GM21381 (cell line): Measurements from ENCODE around the gene WIPF1.

Experiments
- ATAC-seq: cut with Tn5 transposase; IDR thresholded peaks from one replicate; pipeline ENCODE4 v1.9.1; 2021; ENCODE audit warnings: mild to moderate bottlenecking, moderate library complexity; ENCODE audit not compliant: unreplicated experiment

Gene WIPF1

GRCh38 chr2:174545240-174545639 is 52.4 kb downstream of the WIPF1 start:
- no peak for ATAC-seq

GRCh38 chr2:174544802-174545201 is 52.8 kb downstream of the WIPF1 start:
- no peak for ATAC-seq

DNA sequence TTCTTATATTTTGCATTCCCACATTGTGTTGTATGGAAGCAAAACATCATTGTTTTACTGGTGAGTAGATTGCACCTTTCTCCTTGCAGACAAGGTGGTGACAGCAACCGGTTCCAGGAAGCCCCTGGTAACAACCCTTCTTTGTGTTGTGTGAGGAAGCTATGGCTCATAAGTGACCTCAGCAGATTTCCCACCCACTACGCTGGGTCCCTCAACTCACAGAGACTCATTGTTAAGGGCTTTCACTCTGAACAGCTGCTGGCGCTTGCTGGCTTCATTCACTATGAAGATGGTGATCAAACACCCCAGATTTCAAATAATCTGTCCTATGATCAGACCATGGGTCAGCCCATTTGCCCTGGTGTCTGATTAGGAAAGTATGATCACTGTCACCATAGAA is 53.4 kb downstream of the WIPF1 start:
- no peak for ATAC-seq

- no peak for ATAC-seq
Observed at GRCh38 chr2:174540893-174541292, 56.7 kb downstream of the WIPF1 start.

- no peak for ATAC-seq
Observed at GRCh38 chr2:174535757-174536703, 61.6 kb downstream of the WIPF1 start.

DNA sequence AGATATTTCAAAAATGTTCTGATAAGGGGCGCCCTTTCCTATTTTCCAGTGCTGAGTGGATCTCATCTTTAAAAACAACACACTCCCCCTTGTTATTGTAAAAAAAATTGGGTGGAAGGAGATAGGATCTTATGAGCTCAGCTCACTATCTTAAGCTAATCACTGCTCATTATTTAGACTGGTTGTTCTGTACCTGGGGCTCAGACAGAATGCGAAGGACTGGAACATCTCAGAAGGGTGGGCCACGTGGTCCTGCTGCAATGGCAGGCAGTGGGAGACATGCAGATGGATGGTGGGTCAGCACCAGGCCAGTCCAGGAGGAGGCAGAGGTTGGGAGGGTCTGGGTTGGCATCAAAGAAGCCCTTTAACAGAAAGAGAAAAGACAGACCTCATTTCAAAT is 62.5 kb downstream of the WIPF1 start:
- ATAC-seq: no peak

- ATAC-seq: no peak
Observed at GRCh38 chr2:174529916-174530315, 67.7 kb downstream of the WIPF1 start.

- ATAC-seq: no peak
Observed at GRCh38 chr2:174527959-174528358, 69.6 kb downstream of the WIPF1 start.

GRCh38 chr2:174527101-174527721 is 70.4 kb downstream of the WIPF1 start:
- no peak for ATAC-seq

- no peak for ATAC-seq
Observed at GRCh38 chr2:174524527-174524926, 73.1 kb downstream of the WIPF1 start.

DNA sequence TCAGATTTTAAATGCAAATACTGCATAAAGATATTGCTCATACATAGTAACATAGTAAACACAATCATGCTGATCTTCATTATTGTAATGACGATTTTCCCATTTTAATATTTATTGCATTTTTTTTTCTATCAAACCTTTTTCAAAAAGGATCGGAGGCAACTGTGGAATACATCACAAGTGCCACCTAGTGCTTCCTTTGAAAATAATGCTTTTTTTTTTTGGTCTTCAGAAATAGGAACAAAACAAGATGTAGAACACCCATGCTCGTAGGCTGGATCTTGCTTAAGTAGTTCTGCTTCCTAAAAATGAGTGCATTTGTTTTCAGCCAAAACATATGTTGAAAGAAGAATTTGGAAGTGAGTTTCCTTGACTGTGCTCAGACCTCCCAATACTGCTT is 75.1 kb downstream of the WIPF1 start:
- no peak for ATAC-seq

DNA sequence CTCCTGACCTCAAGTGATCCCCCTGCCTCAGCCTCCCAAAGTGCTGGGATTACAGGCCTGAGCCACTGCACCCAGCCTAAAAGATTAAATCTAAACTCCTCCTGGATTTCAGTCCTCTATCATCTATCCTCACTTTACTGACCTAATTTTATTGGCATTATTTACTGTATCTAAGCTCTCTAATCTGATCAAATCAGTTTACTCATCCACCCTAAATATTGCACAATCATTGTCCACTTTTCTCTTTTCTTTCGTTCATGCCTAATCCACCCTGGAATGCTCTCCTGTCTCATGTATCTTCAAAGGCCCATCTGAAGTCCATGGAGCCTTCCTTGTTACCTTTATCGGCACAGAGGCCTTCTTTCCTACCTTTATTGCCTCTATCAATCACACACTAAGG is 79.2 kb downstream of the WIPF1 start:
- ATAC-seq: no peak

DNA sequence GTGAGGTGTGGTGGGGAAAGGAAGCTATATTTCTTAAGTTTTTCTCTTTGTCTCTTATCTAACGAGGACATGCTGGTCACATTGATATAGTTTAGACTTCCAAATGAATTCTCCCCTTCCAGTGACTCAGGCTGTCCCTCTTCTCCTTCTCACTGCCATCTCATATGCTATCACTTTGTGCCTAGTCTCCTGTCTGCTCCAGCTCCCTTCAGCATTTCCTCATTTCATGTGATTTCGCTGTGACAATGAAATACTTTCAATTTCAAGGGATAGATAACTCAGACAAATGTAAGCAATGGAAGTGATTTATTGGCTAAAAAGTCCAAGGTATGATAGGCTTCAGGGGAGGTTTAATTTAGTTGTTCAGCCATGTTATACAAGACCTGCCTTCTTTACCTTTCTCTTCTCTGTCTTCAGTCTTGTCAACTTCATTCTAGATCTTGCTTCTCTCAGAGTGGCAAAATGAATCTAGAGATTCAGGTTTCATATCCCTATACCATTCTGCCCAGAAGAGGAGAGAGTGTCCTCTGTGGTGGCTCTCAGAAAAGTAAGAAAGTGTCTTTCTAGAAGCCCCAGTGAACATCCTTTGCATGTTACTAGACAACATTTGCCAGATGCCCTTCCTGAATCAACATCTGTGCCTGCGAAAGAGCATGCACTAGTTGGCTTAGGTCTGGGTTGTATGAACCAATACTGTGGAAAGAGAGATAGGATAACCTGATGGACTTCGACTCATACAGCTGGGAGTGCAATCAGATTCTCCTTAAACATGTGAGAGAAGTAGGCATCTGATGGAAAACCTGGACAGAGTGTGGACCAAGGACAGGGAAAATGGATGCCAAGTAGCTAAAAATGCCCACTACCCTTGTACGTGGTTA is 80.9 kb downstream of the WIPF1 start:
- no peak for ATAC-seq

DNA sequence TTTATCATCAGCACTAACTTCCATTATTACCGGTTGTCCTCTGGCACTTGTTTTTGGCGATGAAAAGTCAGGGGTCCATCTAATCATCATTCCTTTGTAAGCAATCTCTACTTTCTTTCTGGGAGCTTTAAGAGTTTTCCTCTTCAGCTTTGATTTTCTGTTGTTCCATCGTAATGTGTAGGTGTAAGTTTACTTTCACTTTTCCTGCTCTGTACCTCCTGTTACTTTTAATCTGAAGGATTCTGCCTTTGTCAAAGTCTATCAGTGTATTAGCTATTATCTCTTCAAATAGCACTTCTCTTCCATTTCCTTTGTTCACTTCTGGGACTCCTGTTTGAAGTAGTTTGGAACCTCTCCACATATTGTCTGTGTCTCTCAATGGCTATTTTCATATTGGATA is 85.3 kb downstream of the WIPF1 start:
- ATAC-seq: no peak

DNA sequence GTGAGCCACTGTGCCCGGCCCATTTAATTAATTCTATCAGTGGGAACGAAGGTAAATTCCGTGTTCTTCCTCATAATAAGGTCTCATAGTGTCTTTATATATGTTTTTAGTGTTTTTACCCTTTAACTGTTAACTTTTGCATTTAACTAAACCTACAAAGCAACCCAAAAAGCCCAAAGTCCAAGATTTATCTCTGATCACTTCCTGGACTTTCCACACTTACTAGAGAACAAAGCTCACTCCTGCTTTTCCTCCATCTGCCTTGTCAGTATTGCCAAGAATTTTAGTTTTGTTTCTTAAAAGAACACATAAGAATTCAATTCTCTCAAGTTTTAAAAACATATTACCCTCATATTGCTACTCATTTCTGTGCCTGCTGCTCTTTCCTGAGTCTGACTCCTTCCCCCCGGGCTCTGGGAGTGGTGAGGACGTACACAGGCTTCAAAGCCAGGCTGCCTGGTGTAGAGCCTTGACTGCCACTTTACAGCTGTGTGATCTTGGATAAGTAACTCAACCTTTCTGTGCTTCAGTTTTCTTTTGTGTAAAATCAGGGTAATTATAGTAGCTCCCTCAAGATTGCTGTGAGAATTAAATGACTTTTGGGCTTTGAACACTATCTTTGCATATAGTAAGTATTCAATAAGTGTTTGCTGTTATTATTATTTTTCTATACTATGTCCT is 85.9 kb downstream of the WIPF1 start:
- ATAC-seq: no peak

- ATAC-seq: no peak
Observed at GRCh38 chr2:174510583-174511189, 86.9 kb downstream of the WIPF1 start.
